GM18870 (cell line): ENCODE data around the gene SEMA5B.

Experiments
- ATAC-seq: cut with Tn5 transposase; IDR thresholded peaks from one replicate; pipeline ENCODE4 v1.9.1; 2021; ENCODE audit warnings: moderate library complexity; ENCODE audit not compliant: unreplicated experiment

The SEMA5B gene, protein sequence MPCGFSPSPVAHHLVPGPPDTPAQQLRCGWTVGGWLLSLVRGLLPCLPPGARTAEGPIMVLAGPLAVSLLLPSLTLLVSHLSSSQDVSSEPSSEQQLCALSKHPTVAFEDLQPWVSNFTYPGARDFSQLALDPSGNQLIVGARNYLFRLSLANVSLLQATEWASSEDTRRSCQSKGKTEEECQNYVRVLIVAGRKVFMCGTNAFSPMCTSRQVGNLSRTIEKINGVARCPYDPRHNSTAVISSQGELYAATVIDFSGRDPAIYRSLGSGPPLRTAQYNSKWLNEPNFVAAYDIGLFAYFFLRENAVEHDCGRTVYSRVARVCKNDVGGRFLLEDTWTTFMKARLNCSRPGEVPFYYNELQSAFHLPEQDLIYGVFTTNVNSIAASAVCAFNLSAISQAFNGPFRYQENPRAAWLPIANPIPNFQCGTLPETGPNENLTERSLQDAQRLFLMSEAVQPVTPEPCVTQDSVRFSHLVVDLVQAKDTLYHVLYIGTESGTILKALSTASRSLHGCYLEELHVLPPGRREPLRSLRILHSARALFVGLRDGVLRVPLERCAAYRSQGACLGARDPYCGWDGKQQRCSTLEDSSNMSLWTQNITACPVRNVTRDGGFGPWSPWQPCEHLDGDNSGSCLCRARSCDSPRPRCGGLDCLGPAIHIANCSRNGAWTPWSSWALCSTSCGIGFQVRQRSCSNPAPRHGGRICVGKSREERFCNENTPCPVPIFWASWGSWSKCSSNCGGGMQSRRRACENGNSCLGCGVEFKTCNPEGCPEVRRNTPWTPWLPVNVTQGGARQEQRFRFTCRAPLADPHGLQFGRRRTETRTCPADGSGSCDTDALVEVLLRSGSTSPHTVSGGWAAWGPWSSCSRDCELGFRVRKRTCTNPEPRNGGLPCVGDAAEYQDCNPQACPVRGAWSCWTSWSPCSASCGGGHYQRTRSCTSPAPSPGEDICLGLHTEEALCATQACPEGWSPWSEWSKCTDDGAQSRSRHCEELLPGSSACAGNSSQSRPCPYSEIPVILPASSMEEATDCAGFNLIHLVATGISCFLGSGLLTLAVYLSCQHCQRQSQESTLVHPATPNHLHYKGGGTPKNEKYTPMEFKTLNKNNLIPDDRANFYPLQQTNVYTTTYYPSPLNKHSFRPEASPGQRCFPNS

DNA sequence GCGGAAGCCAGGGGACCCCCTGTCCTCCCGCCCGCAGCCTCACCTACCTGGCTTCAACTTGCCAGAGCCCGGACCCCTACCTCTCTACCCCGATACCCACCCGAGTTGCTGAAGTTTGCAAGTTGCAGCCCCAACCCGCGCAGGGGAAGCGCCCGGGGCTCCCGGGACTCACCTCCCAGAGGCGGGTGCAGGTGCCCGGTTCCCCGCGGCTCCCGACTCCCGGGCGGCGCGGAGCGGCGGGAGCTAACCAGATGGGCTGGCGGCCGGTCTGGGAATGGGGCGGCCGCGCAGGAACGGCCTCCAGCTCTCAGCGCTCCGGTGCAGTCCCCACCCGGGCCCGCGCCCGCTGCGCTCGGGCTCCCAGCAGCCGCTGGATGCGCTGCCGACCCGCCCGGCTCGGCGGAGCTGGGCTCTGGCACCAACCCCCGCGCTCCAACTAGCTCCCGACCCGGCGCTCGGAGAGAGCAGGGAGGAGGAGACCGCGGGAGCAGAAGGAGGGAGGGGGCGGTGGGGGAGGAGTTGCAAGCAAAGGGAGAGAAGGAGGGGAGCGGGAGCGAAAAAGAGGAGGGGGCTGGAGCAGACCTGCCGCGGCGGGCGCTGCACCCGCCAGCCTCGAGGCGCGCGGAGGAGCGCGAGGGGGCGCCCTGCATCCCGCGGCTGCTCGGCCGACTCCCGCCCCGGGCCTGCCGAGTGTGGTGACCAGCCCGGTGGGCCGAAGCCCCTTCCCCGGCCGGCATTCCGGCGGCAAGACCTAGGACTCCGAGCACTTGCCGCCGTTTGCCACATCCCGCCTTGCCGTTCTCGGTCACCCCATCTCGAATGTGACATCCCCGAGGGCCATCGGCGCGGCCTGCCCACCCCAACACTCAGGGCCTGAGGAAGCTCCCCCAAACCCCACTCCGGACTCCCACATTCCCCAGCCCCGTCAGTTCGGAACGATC, at the start of gene SEMA5B:
TSS of gene SEMA5B (minus strand) at position 472 of the 941 bp plus-strand sequence. CDS start 66,500 bp downstream, outside the sequence.
- ATAC-seq = no peak

DNA sequence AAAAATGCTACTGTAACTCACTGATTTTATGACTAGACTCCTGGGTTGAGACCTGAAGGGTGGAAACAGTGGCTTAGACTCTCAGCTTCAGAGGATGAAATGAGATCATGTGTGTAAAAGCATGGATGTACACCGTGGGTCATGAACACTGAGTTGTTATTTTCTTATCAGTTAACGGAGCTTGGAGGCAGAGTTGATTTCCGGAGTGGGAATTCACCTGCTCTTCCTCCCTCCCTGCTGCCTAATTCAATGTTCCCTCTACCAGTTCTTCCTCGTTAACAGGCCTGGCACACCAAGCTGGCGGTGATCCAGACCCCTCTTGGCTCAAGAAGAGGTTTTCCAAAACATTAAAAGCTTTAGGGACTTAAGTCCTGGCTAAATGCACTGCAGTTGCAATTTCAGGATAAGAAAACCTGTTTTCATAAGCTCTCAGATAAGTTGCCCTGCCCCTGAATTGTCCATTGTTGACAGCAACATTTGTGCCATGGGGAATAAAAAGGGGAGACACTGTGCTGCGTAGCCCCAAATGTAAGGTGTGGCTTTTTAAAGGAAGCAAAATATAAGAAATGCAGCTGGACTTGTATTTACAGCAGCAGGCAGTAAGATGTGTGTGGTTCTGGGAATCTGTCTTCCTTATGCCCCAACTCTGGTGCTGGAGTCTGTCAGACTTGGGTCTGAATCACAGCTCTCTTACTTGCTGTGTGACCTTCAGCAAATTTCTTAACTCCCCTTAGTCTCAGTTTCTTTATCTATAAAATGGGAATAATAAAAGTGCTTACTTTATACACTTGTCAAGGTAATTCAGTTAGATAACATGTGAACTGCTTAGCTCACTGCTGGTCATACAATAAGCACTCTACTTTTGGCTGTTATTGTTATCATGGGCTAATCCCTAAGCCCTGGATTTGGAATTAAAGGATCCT, 49.2 kb upstream of the SEMA5B start:
- ATAC-seq = no peak

DNA sequence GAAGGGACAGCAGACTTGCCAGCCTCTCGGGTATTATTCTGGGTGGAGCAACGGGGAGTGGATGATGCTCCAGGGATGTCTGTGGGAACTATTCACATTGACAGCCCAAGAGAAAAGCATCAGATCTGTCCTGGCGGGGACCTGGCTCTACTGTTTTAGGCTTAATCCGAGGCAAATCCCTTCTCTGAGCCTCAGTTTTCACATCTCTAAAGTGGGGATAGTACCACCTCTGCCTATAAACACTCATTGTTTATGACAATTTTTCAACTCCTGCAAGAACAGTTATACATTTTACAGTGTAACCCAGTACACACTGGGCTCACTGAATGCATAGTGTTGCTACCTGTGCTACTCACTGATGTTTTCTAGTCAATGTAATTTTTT, 48.5 kb upstream of the SEMA5B start:
- no peak for ATAC-seq

DNA sequence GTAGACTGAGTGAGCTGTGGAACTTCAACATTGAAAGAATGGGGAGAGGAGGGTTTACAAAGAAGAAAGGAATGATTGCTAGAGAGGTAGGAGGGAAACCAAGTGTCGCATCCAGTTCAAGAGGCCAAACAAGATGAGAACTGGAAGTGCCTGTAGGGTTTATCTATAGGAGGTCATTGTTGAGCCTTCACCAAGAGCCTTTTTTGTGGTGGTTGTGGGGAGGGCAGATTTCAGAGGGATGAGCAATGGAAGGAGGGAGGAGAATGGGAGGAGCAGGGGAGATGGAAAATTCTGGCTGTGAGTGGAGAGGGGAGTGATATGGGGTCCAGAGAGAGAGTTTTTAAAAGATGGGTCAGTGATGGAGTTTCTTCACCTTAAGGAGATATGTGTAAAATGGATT, 47.8 kb upstream of the SEMA5B start:
- ATAC-seq = no peak

DNA sequence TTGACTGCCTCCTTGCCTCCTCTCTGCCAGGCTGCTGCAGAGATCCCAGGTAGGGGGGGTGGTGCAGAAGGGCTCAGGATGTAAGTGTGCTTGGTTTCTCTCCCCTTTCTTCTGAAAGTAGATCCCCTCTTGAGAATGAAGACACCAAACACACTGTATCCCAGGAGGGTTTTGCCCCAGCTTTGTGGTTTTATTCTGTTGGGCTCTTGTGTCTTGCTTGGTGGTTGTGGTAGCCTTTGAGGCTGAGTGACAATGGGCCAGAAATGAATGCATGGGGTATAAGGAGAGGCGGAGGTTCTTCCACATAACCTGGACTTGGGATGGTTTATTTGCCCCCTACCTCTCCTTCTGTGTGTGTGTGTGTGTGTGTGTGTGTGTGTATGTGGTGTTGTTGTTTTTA, 45.0 kb upstream of the SEMA5B start:
- ATAC-seq = no peak

DNA sequence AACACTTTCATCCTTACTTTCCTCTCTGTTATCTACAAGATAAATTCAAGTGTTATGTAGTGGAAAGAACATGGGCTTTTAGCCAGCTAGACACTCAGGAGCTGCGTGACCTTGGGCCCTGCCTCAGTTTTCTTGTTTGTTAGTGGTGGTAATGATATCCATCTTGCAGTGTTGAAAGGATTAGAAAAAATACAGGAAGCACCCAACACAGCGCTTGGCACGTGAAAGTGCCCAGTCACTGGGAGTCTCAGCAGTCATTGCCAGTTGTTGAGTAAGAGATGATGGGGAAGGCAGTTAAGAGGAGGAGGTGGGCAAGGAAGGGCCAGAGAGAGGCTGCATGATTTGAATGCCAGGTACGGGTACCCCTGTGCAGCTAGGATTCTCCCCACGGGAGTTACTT, 44.6 kb upstream of the SEMA5B start:
- ATAC-seq = no peak

DNA sequence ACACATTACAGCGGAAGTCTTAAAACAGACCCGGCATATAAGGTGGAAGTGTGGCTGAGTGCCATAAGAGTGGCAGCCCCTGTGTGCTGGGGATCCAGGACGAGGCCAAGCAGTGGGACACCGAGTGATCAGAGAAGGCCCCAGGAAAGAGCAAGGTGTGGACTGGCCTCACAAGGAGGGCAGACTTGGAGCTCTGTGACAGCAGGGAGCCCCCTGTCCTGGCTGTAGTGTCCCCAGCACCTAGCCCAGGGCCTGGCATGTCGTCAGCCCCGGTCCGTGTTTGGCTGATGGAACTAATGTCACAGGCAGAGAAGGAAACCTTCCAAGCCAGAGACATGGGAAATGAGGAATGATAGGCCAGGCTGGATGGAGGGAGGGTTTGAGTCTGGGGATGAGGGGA, 44.0 kb upstream of the SEMA5B start:
- ATAC-seq = no peak

DNA sequence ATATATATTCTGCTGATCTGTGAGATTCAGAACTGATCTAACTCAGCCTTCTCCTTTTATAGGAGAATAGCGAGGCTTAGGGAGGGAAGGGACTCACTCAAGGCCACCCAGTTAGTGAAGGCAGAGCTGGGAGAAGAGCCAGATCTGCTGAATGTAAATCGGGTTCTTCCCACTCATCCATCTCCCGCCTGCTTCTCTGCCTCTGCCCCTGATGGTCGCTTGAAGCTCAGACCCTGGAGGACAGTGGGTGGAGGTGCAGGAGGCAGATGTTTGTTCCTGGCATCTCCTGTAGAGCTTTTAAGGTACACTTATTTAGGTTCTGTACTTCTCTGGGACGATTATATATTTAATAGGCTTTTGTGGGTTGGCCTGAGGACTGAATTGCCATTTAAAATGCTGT, 43.6 kb upstream of the SEMA5B start:
- ATAC-seq = no peak

DNA sequence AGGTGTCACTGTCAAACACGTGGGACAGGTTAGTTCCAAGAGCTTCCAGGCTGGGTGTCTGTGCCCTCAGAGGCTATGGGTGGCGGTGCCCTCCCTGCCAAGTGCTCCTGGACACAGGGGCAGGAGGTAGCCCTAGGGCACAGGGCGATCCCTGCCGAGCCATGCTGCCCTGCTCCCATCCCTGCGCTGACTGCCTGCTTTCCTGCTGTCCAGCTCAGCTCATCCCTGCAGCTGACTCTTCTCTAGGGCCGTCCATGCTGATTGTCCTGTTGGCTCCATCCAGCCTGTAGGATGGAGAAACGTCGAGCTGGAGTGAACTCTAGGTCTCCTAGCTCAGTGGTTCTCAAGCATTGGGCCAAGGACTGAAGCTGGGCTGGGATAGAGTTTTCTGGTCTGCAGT, 42.9 kb upstream of the SEMA5B start:
- no peak for ATAC-seq

DNA sequence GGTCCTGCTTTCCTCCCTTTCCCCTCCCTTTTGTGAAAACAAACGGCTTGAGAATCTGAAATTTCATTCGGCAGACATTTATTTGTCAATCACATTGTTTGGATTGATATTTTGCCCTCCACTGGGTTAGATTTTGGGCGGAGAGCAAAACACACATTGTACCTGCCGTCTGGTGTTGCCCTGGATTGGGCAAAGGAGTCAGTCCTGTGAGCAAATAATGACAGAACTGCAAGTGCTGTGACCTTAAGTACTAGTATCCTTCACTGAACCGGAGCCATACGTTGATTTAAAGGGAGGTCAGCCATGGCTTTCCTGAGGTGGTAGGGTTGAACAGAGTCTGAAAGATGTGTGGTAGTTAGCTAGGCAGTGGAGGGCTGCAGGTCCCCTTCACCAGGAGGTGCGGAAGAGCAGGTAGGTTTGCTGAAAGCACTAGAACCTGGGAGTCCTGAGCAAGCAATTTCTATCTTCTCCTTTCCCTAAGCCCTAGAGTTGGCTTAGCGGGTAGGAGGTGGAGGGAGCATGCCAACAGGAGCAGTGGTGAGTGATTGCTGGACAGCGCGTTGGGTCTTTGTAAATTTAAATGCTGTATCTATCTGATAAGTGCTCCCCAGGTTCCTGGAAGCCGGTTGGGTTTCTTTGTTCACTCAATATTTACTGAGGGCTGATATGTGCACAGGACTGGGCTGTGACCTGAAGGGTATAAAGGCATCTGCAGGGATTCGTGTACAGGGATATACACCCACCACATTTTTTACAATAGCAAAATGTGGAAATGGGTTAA, 41.2 kb upstream of the SEMA5B start:
- ATAC-seq = no peak

DNA sequence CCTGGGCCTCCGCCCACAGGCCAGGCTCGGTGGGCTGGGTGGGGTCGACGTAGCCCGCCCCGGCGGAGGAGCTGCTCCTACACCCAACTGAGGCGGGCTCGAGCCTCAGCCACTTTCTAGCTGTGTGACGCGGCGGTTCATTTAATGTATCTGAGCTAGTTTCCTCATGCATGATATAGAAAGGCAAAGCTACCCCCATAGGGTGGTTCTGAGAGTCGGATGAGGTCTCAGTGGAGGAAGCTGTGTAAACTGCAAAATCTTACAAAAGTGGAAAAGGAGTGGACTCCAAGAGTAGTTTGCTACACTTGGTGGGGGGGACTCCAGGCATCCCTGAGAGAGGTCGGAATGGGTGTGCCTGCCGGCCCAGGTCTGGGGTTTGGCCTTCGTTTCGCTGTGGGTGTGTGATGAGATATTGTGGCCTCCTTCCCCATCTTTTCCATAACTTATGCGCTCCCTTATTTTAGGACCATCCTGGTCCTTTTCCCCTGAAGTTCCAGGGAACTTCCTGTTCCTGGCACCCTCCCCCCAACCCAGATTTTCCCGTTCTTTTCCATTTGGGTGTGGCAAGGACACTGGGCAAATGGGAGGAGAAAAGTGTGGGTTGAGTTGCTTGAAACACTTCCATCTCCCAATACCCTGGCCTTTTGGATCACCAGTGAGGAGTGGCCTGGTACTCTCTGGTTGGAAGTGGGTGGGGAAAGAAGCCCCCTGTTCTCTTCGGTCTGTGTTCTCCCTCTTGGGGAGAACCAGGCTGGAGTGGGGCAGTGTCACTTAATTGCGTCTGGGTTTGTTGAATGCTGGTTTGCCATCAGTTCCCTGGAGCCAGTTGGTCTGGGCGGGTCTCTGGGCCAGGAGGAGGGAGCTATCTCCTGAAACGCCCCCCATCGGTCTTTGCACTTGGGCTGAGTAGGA, 40.4 kb upstream of the SEMA5B start:
- ATAC-seq = peak; percentile 25

DNA sequence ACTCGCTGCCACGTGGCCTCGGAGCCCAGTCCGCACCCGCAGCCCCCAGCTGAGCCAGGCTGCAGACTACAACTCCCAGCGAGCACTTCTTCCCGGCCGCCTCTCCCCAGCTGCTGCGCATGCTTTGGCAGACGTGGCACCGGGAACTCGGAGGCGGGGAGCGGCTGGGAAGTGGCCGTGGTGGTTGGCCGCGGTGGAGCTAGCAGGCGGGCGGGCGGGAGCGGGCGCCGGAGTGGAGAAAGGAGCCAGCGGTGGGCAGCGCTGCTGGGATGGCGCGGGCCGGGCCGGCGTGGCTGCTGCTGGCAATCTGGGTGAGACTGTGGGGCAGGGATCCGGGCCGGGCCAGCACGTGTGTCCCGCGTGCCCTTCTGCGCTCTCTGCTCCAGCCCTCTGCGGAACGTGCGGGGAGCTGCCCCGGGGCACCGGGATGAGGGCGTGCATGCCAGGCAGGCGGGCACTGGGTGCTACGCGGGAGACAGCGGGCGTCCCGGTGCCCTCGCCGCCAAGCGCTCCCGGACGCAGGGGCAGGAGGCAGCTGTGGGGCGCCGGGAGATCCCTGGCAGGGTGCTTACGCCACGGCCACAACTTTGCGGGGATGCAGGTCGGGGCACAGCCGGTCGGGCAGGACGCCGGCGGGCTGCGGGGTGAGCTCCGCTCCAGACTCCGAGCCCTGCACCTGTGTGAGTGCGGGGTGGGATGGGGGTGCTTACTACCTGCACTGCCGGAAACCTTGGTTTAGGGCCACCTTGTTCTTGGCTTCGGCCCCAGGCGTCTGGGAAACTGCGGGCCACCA, 39.5 kb upstream of the SEMA5B start, which contains the start of gene PDIA5:
TSS of gene PDIA5 (plus strand) at position 130 of the 793 bp plus-strand sequence. CDS start at position 270, 140 bp downstream.
- peak; percentile 75 for ATAC-seq

DNA sequence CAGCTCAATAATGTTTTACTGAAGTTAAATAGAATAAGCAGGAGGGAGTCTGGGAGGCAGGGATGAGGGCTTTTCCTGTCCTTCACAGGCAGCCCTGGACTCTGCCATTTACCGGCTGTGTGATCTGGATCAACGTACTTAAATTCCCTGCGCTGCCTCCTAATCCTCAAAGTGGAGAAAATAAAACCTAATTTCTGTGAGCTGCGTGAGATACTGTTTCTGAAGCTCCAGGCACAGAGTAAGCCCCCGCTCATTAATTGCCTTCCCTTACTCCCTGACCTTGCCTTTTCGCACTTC, 39.0 kb upstream of the SEMA5B start:
- no peak for ATAC-seq

DNA sequence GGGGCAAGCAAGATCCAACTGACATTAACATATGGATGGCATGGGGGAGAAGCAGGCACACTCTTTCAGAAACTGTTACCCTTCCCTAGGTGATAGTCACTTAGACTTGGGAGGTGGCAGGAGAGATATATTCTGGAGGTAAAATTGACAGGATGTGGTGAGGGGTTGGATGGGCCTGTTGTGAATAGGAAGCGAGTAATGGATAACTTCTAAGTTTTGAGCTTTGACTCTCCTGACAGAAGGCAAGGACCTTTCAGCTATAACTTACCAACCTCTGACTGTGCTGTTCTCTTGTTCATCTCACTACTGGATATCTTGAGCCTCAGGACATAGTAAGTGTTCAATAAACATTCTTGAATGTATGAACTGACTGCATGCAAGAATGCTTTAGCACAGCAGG, 37.4 kb upstream of the SEMA5B start:
- no peak for ATAC-seq

DNA sequence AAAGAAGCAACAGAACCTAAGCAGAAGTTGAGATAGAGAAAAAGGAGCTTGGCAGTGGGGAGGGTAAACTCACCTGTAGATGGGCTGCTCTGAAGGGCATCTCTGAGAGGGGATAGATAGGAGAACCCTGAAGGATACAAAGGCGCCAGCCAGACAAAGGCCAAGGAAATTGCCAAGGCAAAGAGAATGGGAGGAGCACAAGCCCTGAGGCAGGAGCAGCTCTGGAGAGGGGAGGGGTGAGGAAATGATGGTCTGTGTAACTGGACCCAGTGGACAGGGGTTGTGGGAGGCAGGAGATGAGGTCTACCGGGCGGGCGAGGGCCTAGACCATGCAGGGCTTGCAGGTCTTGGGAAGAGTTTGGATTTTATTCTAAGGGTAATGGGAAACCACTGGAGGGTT, 36.9 kb upstream of the SEMA5B start:
- no peak for ATAC-seq

DNA sequence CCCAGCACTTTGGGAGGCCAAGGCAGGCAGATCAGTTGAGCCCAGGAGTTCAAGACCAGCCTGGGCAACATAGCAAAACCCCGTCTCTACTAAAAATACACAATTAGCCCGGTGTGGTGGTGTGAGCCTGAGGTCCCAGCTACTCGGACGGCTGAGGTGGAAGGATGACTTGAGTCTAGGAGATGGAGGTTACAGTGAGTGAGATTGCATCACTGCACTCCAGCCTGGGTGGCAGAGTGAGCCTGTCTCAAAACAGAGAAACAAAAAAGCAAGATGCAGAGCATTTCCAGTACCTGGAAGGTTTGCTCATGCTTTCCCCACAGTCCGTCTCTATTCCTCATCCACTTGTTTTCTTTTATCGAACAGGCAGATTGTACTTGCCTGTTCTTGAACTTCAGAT, 35.5 kb upstream of the SEMA5B start:
- no peak for ATAC-seq

DNA sequence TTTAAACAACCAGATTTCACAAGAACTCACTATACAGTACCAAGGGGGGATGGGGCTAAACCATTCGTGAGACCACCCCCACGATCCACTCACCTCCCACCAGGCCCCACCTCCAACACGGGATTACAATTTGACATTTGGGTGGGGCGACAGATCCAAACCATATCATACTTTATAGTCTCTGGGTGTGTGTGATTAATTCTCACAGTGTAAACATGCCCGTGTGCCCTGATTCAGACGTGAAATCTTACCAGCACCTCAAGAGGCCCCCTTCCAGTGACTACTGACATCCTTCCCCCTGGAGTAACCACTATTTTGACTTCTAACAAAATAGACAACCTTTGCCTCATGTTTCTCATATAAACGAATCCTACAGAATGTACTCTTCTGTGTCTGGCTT, 34.3 kb upstream of the SEMA5B start:
- ATAC-seq = no peak
